Measurements from ENCODE around the gene ITPR3.

The ITPR3 gene

GRCh38 chr6:33692760-33693158, 71.6 kb downstream of the ITPR3 start:
- TF ChIP-seq CTCF (IDR thresholded peaks at IDR 0.05): no peak
- no peak overlapping the region for H3K4me3 ChIP-seq

GRCh38 chr6:33693186-33694105, 72.3 kb downstream of the ITPR3 start:
- no peak overlapping the region for H3K4me3 ChIP-seq
- TF ChIP-seq CTCF (IDR thresholded peaks at IDR 0.05): no peak
- no peak for DNase-seq (ENCODE audit: low spot score)
- peak overlapping the region in 1 of 2 donors; percentile 72 for H3K27ac ChIP-seq

More at GRCh38 chr6:33692760-33693158, 71.6 kb downstream of the ITPR3 start:
- DNase-seq (ENCODE audit: low spot score): no peak
- H3K27ac ChIP-seq: peak overlapping the region in 1 of 2 donors; percentile 72

GRCh38 chr6:33694401-33694931, 73.3 kb downstream of the ITPR3 start:
- no peak for TF ChIP-seq CTCF (IDR thresholded peaks at IDR 0.05)
- Histone ChIP-seq H3K4me3 (no peak overlapping the region), H3K27ac (peak overlapping the region in 1 of 2 donors; percentile 72)
- DNase-seq (ENCODE audit: low spot score): no peak

GRCh38 chr6:33694977-33695376, 73.9 kb downstream of the ITPR3 start:
- Histone ChIP-seq H3K27ac (peak overlapping the region in 1 of 2 donors; percentile 72), H3K4me3 (no peak overlapping the region)
- no peak for DNase-seq (ENCODE audit: low spot score)
- no peak for TF ChIP-seq CTCF (IDR thresholded peaks at IDR 0.05)

GRCh38 chr6:33695451-33695887, 74.3 kb downstream of the ITPR3 start:
- no peak for DNase-seq (ENCODE audit: low spot score)

GRCh38 chr6:33696076-33696475, 75.0 kb downstream of the ITPR3 start:
- DNase-seq (ENCODE audit: low spot score): no peak
- Histone ChIP-seq H3K27ac (peak overlapping the region in 1 of 2 donors; percentile 72), H3K4me3 (no peak overlapping the region)
- no peak for TF ChIP-seq CTCF (IDR thresholded peaks at IDR 0.05)

More at GRCh38 chr6:33695451-33695887, 74.3 kb downstream of the ITPR3 start:
- H3K27ac ChIP-seq: peak overlapping the region in 1 of 2 donors; percentile 72
- TF ChIP-seq CTCF (IDR thresholded peaks at IDR 0.05): no peak
- no peak overlapping the region for H3K4me3 ChIP-seq
